Measurements from ENCODE around the gene CHST11. TPM values are rescaled to one million over a fixed set of nuclear protein-coding genes. Genes with fewer than 3 reads are reported as not detected.

The CHST11 gene
- total and polyA plus RNA-seq, 4 donors = 0.57 to 11.1 (median 3.7) TPM

DNA sequence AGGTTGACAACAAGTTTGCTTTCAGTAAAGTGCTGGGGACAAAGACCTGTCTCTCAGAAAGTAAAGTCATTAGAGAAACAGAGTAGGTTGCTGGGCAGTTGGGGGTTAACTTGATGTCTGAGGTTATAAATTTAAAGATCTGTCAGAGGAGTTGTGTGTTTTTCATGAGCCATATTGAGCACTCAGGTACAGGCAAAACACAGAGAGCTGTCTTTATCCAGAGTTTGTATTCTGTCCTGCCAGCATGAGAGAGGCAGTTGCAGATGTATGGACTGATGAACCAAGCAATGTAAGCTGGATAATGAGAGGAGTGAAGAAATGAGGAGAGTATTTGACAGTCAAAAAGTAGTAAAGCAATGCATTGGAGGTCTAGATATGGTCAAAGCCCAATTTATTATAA is 344.7 kb downstream of the CHST11 start:
- TF ChIP-seq RAD21 (IDR thresholded peaks at IDR 0.05) (no peak), HNF4A (conservative IDR thresholded peaks at IDR 0.05) (no peak), NR2F2 (IDR thresholded peaks at IDR 0.05) (no peak), EGR1 (IDR thresholded peaks at IDR 0.05; ENCODE audit: low read depth in 2 of 2) (no peak), HNF4G (IDR thresholded peaks at IDR 0.05) (no peak), FOXA1 (IDR thresholded peaks at IDR 0.05) (no peak), TAF1 (conservative IDR thresholded peaks at IDR 0.05) (no peak), SP1 (IDR thresholded peaks at IDR 0.05) (no peak), FOXA2 (IDR thresholded peaks at IDR 0.05) (no peak), GABPA (IDR thresholded peaks at IDR 0.05 in 1 of 2, conservative IDR thresholded peaks at IDR 0.05 in 1 of 2) (no peak)
- TF ChIP-seq, protein P1, sequence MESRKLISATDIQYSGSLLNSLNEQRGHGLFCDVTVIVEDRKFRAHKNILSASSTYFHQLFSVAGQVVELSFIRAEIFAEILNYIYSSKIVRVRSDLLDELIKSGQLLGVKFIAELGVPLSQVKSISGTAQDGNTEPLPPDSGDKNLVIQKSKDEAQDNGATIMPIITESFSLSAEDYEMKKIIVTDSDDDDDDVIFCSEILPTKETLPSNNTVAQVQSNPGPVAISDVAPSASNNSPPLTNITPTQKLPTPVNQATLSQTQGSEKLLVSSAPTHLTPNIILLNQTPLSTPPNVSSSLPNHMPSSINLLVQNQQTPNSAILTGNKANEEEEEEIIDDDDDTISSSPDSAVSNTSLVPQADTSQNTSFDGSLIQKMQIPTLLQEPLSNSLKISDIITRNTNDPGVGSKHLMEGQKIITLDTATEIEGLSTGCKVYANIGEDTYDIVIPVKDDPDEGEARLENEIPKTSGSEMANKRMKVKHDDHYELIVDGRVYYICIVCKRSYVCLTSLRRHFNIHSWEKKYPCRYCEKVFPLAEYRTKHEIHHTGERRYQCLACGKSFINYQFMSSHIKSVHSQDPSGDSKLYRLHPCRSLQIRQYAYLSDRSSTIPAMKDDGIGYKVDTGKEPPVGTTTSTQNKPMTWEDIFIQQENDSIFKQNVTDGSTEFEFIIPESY (IDR thresholded peaks at IDR 0.05) = no peak
- TF ChIP-seq, protein P2, sequence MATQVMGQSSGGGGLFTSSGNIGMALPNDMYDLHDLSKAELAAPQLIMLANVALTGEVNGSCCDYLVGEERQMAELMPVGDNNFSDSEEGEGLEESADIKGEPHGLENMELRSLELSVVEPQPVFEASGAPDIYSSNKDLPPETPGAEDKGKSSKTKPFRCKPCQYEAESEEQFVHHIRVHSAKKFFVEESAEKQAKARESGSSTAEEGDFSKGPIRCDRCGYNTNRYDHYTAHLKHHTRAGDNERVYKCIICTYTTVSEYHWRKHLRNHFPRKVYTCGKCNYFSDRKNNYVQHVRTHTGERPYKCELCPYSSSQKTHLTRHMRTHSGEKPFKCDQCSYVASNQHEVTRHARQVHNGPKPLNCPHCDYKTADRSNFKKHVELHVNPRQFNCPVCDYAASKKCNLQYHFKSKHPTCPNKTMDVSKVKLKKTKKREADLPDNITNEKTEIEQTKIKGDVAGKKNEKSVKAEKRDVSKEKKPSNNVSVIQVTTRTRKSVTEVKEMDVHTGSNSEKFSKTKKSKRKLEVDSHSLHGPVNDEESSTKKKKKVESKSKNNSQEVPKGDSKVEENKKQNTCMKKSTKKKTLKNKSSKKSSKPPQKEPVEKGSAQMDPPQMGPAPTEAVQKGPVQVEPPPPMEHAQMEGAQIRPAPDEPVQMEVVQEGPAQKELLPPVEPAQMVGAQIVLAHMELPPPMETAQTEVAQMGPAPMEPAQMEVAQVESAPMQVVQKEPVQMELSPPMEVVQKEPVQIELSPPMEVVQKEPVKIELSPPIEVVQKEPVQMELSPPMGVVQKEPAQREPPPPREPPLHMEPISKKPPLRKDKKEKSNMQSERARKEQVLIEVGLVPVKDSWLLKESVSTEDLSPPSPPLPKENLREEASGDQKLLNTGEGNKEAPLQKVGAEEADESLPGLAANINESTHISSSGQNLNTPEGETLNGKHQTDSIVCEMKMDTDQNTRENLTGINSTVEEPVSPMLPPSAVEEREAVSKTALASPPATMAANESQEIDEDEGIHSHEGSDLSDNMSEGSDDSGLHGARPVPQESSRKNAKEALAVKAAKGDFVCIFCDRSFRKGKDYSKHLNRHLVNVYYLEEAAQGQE (IDR thresholded peaks at IDR 0.05) = no peak
- TF ChIP-seq, protein P3, sequence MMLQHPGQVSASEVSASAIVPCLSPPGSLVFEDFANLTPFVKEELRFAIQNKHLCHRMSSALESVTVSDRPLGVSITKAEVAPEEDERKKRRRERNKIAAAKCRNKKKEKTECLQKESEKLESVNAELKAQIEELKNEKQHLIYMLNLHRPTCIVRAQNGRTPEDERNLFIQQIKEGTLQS (IDR thresholded peaks at IDR 0.05) = no peak
- TF ChIP-seq, protein P4, sequence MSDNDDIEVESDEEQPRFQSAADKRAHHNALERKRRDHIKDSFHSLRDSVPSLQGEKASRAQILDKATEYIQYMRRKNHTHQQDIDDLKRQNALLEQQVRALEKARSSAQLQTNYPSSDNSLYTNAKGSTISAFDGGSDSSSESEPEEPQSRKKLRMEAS (IDR thresholded peaks at IDR 0.05) = no peak
- no peak overlapping the region for H3K27ac ChIP-seq (ENCODE audit: low read depth in 1 of 2, low read length in 2 of 2)

DNA sequence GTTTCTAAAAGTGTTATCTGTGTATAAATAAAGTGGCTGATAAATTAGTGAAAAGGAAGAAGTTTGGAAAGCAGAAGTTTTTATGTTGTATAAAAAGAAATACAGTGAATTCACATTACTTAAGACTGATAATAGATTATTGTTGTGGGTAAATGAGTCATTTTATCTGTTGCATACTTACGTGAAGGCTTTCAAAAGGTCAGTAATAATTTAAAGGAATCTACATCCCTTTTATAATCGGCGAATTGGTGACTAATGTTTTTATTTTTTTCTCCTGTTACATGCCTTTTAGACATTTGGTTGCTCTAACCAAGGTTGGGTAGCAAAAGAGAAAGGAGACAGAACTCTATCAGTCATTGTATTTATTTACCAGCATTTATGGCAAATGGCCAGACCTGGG is 345.5 kb downstream of the CHST11 start:
- Histone ChIP-seq H3K9me3 (ENCODE audit: control insufficient read depth in 4 of 4, low read length in 3 of 4) (no peaks in the 10 kb centered on the region), H3K4me1 (ENCODE audit: control insufficient read depth in 4 of 4, insufficient read depth in 4 of 4, low read length in 3 of 4) (no peaks in the 10 kb centered on the region), H3K36me3 (ENCODE audit: control insufficient read depth in 4 of 4, insufficient read depth in 3 of 4, low read depth in 1 of 4, low read length in 3 of 4) (no peaks in the 10 kb centered on the region), H3K9ac (ENCODE audit: low read depth in 1 of 2, low read length in 2 of 2) (no peak overlapping the region), H3K27ac (ENCODE audit: low read depth in 1 of 2, low read length in 2 of 2) (no peak overlapping the region), H3K4me3 (ENCODE audit: low read depth in 1 of 3, low read length in 3 of 3) (no peak overlapping the region), H3K27me3 (ENCODE audit: control insufficient read depth in 4 of 4, insufficient read depth in 4 of 4, low read length in 3 of 4) (no peaks in the 10 kb centered on the region)
- 83% methylated on average over 3 of the region's 3 CpGs for WGBS
- DNase-seq (ENCODE audit: low spot score) = no peak
- TF ChIP-seq TAF1 (conservative IDR thresholded peaks at IDR 0.05) = no peak
- TF ChIP-seq, protein P3 (IDR thresholded peaks at IDR 0.05) = no peak
- TF ChIP-seq EGR1 (IDR thresholded peaks at IDR 0.05; ENCODE audit: low read depth in 2 of 2) = no peak
- TF ChIP-seq GABPA (IDR thresholded peaks at IDR 0.05 in 1 of 2, conservative IDR thresholded peaks at IDR 0.05 in 1 of 2) = no peak
- TF ChIP-seq HNF4A (conservative IDR thresholded peaks at IDR 0.05) = no peak
- TF ChIP-seq YY1 (IDR thresholded peaks at IDR 0.05) = no peak
- no peak for TF ChIP-seq JUND (IDR thresholded peaks at IDR 0.05)
- TF ChIP-seq, protein P4 (IDR thresholded peaks at IDR 0.05) = no peak
- TF ChIP-seq, protein P5, sequence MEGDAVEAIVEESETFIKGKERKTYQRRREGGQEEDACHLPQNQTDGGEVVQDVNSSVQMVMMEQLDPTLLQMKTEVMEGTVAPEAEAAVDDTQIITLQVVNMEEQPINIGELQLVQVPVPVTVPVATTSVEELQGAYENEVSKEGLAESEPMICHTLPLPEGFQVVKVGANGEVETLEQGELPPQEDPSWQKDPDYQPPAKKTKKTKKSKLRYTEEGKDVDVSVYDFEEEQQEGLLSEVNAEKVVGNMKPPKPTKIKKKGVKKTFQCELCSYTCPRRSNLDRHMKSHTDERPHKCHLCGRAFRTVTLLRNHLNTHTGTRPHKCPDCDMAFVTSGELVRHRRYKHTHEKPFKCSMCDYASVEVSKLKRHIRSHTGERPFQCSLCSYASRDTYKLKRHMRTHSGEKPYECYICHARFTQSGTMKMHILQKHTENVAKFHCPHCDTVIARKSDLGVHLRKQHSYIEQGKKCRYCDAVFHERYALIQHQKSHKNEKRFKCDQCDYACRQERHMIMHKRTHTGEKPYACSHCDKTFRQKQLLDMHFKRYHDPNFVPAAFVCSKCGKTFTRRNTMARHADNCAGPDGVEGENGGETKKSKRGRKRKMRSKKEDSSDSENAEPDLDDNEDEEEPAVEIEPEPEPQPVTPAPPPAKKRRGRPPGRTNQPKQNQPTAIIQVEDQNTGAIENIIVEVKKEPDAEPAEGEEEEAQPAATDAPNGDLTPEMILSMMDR (IDR thresholded peaks at IDR 0.05; ENCODE audit: low read depth, low read length, missing input control) = no peak

More for the DNA sequence above, 344.7 kb downstream of the CHST11 start:
- Histone ChIP-seq H3K36me3 (ENCODE audit: control insufficient read depth in 4 of 4, insufficient read depth in 3 of 4, low read depth in 1 of 4, low read length in 3 of 4) (no peaks in the 10 kb centered on the region), H3K4me3 (ENCODE audit: low read depth in 1 of 3, low read length in 3 of 3) (no peak overlapping the region), H3K9me3 (ENCODE audit: control insufficient read depth in 4 of 4, low read length in 3 of 4) (no peaks in the 10 kb centered on the region), H3K27me3 (ENCODE audit: control insufficient read depth in 4 of 4, insufficient read depth in 4 of 4, low read length in 3 of 4) (no peaks in the 10 kb centered on the region), H3K4me1 (ENCODE audit: control insufficient read depth in 4 of 4, insufficient read depth in 4 of 4, low read length in 3 of 4) (no peaks in the 10 kb centered on the region), H3K9ac (ENCODE audit: low read depth in 1 of 2, low read length in 2 of 2) (no peak overlapping the region)
- no peak for DNase-seq (ENCODE audit: low spot score)

Data from liver (tissue), 9 donors.